HG02885 (cell line): ENCODE results near the gene ARHGAP27.
A peak's percentile ranks its signal among the peaks of the same experiment; 100 is the strongest.

ENCODE experiments used
- ATAC-seq: cut with Tn5 transposase; IDR thresholded peaks from one replicate; pipeline ENCODE4 v1.9.1; 2021; ENCODE audit warnings: mild to moderate bottlenecking; ENCODE audit not compliant: unreplicated experiment, poor library complexity

ARHGAP27 gene

GRCh38 chr17:45387739-45388138, 44.9 kb downstream of the ARHGAP27 start:
- no peak for ATAC-seq

- ATAC-seq = no peak
These were observed 46.5 kb downstream of the ARHGAP27 start for GRCh38 chr17:45386178-45386577.

- ATAC-seq = peak; percentile 46
These were observed 47.2 kb downstream of the ARHGAP27 start for GRCh38 chr17:45385331-45385997.

- no peak for ATAC-seq
These were observed 47.8 kb downstream of the ARHGAP27 start for GRCh38 chr17:45384789-45385262.

GRCh38 chr17:45384047-45384788, 48.5 kb downstream of the ARHGAP27 start:
- no peak for ATAC-seq

- no peak for ATAC-seq
These were observed 49.7 kb downstream of the ARHGAP27 start for GRCh38 chr17:45383003-45383402.

- no peak for ATAC-seq
These were observed 50.4 kb downstream of the ARHGAP27 start for GRCh38 chr17:45382226-45382625.

GRCh38 chr17:45380991-45381390, 51.7 kb downstream of the ARHGAP27 start:
- no peak for ATAC-seq

GRCh38 chr17:45380046-45380765, 52.5 kb downstream of the ARHGAP27 start:
- ATAC-seq = no peak

- ATAC-seq = no peak
These were observed 55.3 kb downstream of the ARHGAP27 start for GRCh38 chr17:45377401-45377800.

- no peak for ATAC-seq
These were observed 56.3 kb downstream of the ARHGAP27 start for GRCh38 chr17:45376171-45377005.

- ATAC-seq = no peak
These were observed 58.2 kb downstream of the ARHGAP27 start for GRCh38 chr17:45374501-45374900.

- ATAC-seq = no peak
These were observed 60.3 kb downstream of the ARHGAP27 start for GRCh38 chr17:45372325-45372869.

GRCh38 chr17:45371414-45372324, 61.0 kb downstream of the ARHGAP27 start:
- ATAC-seq = no peak

- ATAC-seq = no peak
These were observed 61.7 kb downstream of the ARHGAP27 start for GRCh38 chr17:45370949-45371413.

GRCh38 chr17:45369421-45369820, 63.2 kb downstream of the ARHGAP27 start:
- no peak for ATAC-seq

GRCh38 chr17:45368651-45369050, 64.0 kb downstream of the ARHGAP27 start:
- no peak for ATAC-seq

- no peak for ATAC-seq
These were observed 65.5 kb downstream of the ARHGAP27 start for GRCh38 chr17:45367216-45367615.

- no peak for ATAC-seq
These were observed 66.0 kb downstream of the ARHGAP27 start for GRCh38 chr17:45366691-45367090.
